Loucy (cell line): ENCODE measurements around the gene UBE2G2.

ENCODE experiments used
- H2AFZ ChIP-seq: fragments of 200-600 bp; sonication (generic); 2 replicates; pipeline ENCODE4 v1.6.0; 2016; ENCODE audit warnings: antibody characterized with exemption, mild to moderate bottlenecking, low read length, moderate library complexity
- H3F3A ChIP-seq: fragments of 200-600 bp; 2 replicates; pipeline ENCODE4 v1.6.0; 2016; ENCODE audit warnings: antibody characterized with exemption, low read depth, mild to moderate bottlenecking
- H3K27me3 ChIP-seq: fragments of 200-600 bp; sonication (generic); 2 replicates; pipeline ENCODE4 v1.6.1; 2014; ENCODE audit warnings: low read length, mild to moderate bottlenecking; ENCODE audit not compliant: insufficient read depth, poor library complexity, severe bottlenecking
- H3K36me3 ChIP-seq: fragments of 200-600 bp; sonication (generic); 2 replicates; pipeline ENCODE4 v1.6.1; 2016; ENCODE audit warnings: low read length; ENCODE audit not compliant: insufficient read depth
- H3K4me1 ChIP-seq: fragments of 200-600 bp; sonication (generic); 2 replicates; pipeline ENCODE4 v1.5.1; 2014; ENCODE audit warnings: low read length, mild to moderate bottlenecking; ENCODE audit not compliant: insufficient read depth, poor library complexity, severe bottlenecking
- H3K4me2 ChIP-seq: fragments of 200-600 bp; sonication (generic); 2 replicates; pipeline ENCODE4 v1.6.0; 2014; ENCODE audit warnings: antibody characterized with exemption, low read length, low read depth, mild to moderate bottlenecking; ENCODE audit not compliant: poor library complexity, severe bottlenecking
- H3K4me3 ChIP-seq: fragments of 200-600 bp; sonication (generic); 2 replicates; pipeline ENCODE4 v1.5.1; 2014; ENCODE audit warnings: low read length, mild to moderate bottlenecking, mixed read lengths; ENCODE audit not compliant: poor library complexity, severe bottlenecking
- H3K79me2 ChIP-seq: fragments of 200-600 bp; sonication (generic); 2 replicates; pipeline ENCODE4 v1.6.1; 2014; ENCODE audit warnings: low read length; ENCODE audit not compliant: insufficient read depth
- H3K9ac ChIP-seq: fragments of 200-600 bp; sonication (generic); 2 replicates; pipeline ENCODE4 v1.6.0; 2014; ENCODE audit warnings: mild to moderate bottlenecking, low read depth, low read length, moderate library complexity; ENCODE audit not compliant: poor library complexity, severe bottlenecking
- H3K9me2 ChIP-seq: fragments of 200-600 bp; sonication (generic); replicated peaks from 2 replicates; pipeline ENCODE4 v1.6.1; 2016; ENCODE audit warnings: low read depth, low read length, mixed read lengths
- H3K9me3 ChIP-seq: fragments of 200-600 bp; sonication (generic); 2 replicates; pipeline ENCODE4 v1.6.1; 2014; ENCODE audit warnings: mild to moderate bottlenecking, antibody characterized with exemption, low read length, low read depth; ENCODE audit not compliant: insufficient read depth
- H4K20me1 ChIP-seq: fragments of 200-600 bp; sonication (generic); 2 replicates; pipeline ENCODE4 v1.6.0; 2014; ENCODE audit warnings: antibody characterized with exemption, low read length, mild to moderate bottlenecking; ENCODE audit not compliant: insufficient read depth, poor library complexity, severe bottlenecking
- EZH2phosphoT487 ChIP-seq: fragments of 200-600 bp; IDR thresholded peaks from 2 replicates; pipeline ENCODE4 v1.6.1; 2018; ENCODE audit warnings: antibody characterized with exemption, mild to moderate bottlenecking, moderate library complexity, borderline replicate concordance
- TF ChIP-seq, protein P1 (sequence below): fragments of 200-600 bp; sonication (generic); conservative IDR thresholded peaks from 2 replicates; pipeline ENCODE4 v1.5.1; 2014; ENCODE audit warnings: mild to moderate bottlenecking, antibody characterized with exemption, low read length

The UBE2G2 gene

DNA sequence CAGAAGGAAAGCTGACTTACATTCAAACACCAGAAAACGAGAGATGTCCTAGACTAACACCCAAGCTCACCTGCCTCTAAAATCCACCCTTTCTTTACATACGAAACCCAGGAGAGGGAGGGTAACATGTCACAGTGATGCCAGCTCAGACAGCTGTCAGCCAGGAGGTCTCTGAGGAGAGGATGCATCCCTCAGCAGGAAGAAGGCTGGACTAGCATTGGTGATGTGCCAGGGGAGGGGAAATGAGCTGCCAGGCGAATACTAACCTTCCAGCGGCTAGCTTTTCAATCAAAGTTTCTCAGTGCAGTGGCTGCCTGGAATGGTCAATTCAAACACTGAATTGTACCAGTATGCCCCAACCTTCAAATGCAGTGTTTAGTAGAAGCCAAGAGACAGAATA, 3.6 kb upstream of the UBE2G2 start:
- no peak for TF ChIP-seq EZH2phosphoT487
- TF ChIP-seq, protein P1, sequence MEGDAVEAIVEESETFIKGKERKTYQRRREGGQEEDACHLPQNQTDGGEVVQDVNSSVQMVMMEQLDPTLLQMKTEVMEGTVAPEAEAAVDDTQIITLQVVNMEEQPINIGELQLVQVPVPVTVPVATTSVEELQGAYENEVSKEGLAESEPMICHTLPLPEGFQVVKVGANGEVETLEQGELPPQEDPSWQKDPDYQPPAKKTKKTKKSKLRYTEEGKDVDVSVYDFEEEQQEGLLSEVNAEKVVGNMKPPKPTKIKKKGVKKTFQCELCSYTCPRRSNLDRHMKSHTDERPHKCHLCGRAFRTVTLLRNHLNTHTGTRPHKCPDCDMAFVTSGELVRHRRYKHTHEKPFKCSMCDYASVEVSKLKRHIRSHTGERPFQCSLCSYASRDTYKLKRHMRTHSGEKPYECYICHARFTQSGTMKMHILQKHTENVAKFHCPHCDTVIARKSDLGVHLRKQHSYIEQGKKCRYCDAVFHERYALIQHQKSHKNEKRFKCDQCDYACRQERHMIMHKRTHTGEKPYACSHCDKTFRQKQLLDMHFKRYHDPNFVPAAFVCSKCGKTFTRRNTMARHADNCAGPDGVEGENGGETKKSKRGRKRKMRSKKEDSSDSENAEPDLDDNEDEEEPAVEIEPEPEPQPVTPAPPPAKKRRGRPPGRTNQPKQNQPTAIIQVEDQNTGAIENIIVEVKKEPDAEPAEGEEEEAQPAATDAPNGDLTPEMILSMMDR, result no peak
- Histone ChIP-seq H3K4me1 (no peaks in the 10 kb centered on the region), H3K4me3 (no peak overlapping the region), H3K27me3 (no peaks in the 10 kb centered on the region), H3K9me3 (no peaks in the 10 kb centered on the region), H2AFZ (no peak overlapping the region), H3K36me3 (peaks cover 51% of the 10 kb centered on the region; the same call in 1 of the 2 replicates), H3K9ac (no peak overlapping the region), H3K79me2 (peaks cover 45% of the 10 kb centered on the region), H3F3A (peaks cover 4% of the 10 kb centered on the region; the same call in 1 of the 2 replicates), H3K9me2 (no peaks in the 10 kb centered on the region), H3K4me2 (no peak overlapping the region), H4K20me1 (peaks cover 18% of the 10 kb centered on the region)

DNA sequence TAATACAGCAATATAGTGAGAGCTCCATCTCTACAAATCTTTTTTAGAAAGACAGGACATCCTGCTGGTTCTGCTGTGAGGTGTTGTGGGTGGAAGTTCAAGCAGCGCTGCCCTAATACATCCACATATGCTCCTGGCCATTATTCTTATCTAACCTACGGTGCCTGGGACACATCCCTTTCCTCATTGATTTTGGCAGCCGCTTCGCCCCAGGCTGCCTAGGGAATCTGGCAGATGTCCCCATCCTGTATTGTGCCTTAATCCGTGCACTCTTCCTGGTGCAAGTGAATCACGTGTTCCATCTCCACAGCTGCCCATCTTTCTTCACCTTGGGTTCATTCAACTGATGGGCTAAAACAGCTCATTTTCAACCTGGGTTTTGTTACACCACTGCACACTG, 3.1 kb upstream of the UBE2G2 start:
- H3K36me3 ChIP-seq, result peaks cover 46% of the 10 kb centered on the region; the same call in 1 of the 2 replicates
- no peaks in the 10 kb centered on the region for H3K9me2 ChIP-seq
- H3K9me3 ChIP-seq, result no peaks in the 10 kb centered on the region
- H3K4me1 ChIP-seq, result peaks cover 3% of the 10 kb centered on the region
- H3F3A ChIP-seq, result peaks cover 4% of the 10 kb centered on the region; the same call in 1 of the 2 replicates
- no peak overlapping the region for H3K9ac ChIP-seq
- H4K20me1 ChIP-seq, result peaks cover 18% of the 10 kb centered on the region
- TF ChIP-seq EZH2phosphoT487, result no peak
- TF ChIP-seq, protein P1, result no peak
- H3K4me2 ChIP-seq, result no peak overlapping the region
- H3K79me2 ChIP-seq, result peaks cover 45% of the 10 kb centered on the region
- no peak overlapping the region for H2AFZ ChIP-seq
- H3K27me3 ChIP-seq, result no peaks in the 10 kb centered on the region
- H3K4me3 ChIP-seq, result no peak overlapping the region

DNA sequence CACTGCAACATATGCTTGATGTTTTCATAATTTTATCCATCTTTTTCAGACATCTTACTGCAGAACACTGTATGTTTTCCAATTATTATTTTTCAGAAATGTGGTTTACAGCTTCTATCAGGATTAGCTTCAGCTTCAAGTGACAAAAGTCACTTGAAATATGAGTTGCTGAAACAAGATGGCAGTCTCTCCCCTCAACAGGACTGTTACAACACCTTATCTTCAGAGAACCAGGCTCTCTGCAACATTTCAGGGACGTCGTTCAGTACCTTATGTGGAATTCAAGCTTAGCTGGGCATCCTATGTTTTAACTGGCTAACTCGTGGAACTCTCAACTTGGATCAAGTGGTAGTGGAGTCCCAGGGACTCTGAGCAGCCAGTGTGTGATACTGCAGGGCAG, 2.0 kb upstream of the UBE2G2 start:
- peaks cover 12% of the 10 kb centered on the region for H3K4me1 ChIP-seq
- peaks cover 52% of the 10 kb centered on the region for H3K79me2 ChIP-seq
- H3K9ac ChIP-seq, result no peak overlapping the region
- H3K9me2 ChIP-seq, result no peaks in the 10 kb centered on the region
- peaks cover 22% of the 10 kb centered on the region for H4K20me1 ChIP-seq
- H3F3A ChIP-seq, result peaks cover 4% of the 10 kb centered on the region; the same call in 1 of the 2 replicates
- H3K27me3 ChIP-seq, result no peaks in the 10 kb centered on the region
- H3K36me3 ChIP-seq, result peaks cover 36% of the 10 kb centered on the region; the same call in 1 of the 2 replicates
- H2AFZ ChIP-seq, result no peak overlapping the region
- no peak overlapping the region for H3K4me3 ChIP-seq
- no peak overlapping the region for H3K4me2 ChIP-seq
- TF ChIP-seq, protein P1, result no peak
- TF ChIP-seq EZH2phosphoT487, result no peak
- no peaks in the 10 kb centered on the region for H3K9me3 ChIP-seq
